ENCODE measurements around the gene ANKRD29.
"Not testable (repeated sequence)": the region's sequence is repeated elsewhere in the genome, so short reads cannot be mapped to it uniquely, and the experiment has no call there.

ANKRD29 gene

GRCh38 chr18:23645568-23646175, 17.0 kb downstream of the ANKRD29 start:
- no peak for DNase-seq (ENCODE audit: low spot score)

- no peak for DNase-seq (ENCODE audit: low spot score)
These were observed 18.8 kb downstream of the ANKRD29 start for GRCh38 chr18:23643815-23644490.

- no peak for DNase-seq (ENCODE audit: low spot score)
These were observed 20.6 kb downstream of the ANKRD29 start for GRCh38 chr18:23641937-23642666.

- DNase-seq (ENCODE audit: low spot score) = no peak
These were observed 21.5 kb downstream of the ANKRD29 start for GRCh38 chr18:23641143-23641720.

GRCh38 chr18:23640052-23640451, 22.7 kb downstream of the ANKRD29 start:
- DNase-seq (ENCODE audit: low spot score) = no peak

- not testable (repeated sequence) for DNase-seq (ENCODE audit: low spot score)
These were observed 26.3 kb downstream of the ANKRD29 start for GRCh38 chr18:23636433-23636832.

- DNase-seq (ENCODE audit: low spot score) = no peak
These were observed 26.7 kb downstream of the ANKRD29 start for GRCh38 chr18:23636071-23636399.

GRCh38 chr18:23635283-23636070, 27.2 kb downstream of the ANKRD29 start:
- DNase-seq (ENCODE audit: low spot score) = no peak

GRCh38 chr18:23634692-23635091, 28.0 kb downstream of the ANKRD29 start:
- DNase-seq (ENCODE audit: low spot score) = no peak

GRCh38 chr18:23632615-23633014, 30.1 kb downstream of the ANKRD29 start:
- no peak for DNase-seq (ENCODE audit: low spot score)

- DNase-seq (ENCODE audit: low spot score) = no peak
These were observed 31.0 kb downstream of the ANKRD29 start for GRCh38 chr18:23631746-23632145.

GRCh38 chr18:23631312-23631711, 31.4 kb downstream of the ANKRD29 start:
- no peak for DNase-seq (ENCODE audit: low spot score)

- DNase-seq (ENCODE audit: low spot score) = no peak
These were observed 33.2 kb downstream of the ANKRD29 start for GRCh38 chr18:23629444-23629946.

GRCh38 chr18:23627970-23628369, 34.7 kb downstream of the ANKRD29 start:
- DNase-seq (ENCODE audit: low spot score) = no peak

- no peak for DNase-seq (ENCODE audit: low spot score)
These were observed 35.4 kb downstream of the ANKRD29 start for GRCh38 chr18:23627321-23627720.

GRCh38 chr18:23626451-23627279, 36.0 kb downstream of the ANKRD29 start:
- DNase-seq (ENCODE audit: low spot score) = no peak

- DNase-seq (ENCODE audit: low spot score) = no peak
These were observed 39.7 kb downstream of the ANKRD29 start for GRCh38 chr18:23623040-23623439.

GRCh38 chr18:23619388-23619881, 43.3 kb downstream of the ANKRD29 start:
- no peak for DNase-seq (ENCODE audit: low spot score)

GRCh38 chr18:23618862-23619387, 43.8 kb downstream of the ANKRD29 start:
- no peak for DNase-seq (ENCODE audit: low spot score)

GRCh38 chr18:23617412-23618014, 45.2 kb downstream of the ANKRD29 start:
- DNase-seq (ENCODE audit: low spot score) = no peak
